Keratinocyte (primary cell): ENCODE data around the gene CSMD2. TPM values are rescaled to one million over a fixed set of nuclear protein-coding genes. Genes with fewer than 3 reads are reported as not detected.

Experiments used
- DNase-seq: peaks from one replicate; pipeline ENCODE4 v3.0.0-alpha.2; 2011; ENCODE audit warnings: low read depth, missing footprints, low spot score
- FAIRE-seq: peaks from 2 replicates; lab custom pipeline; 2011; peaks lifted over from hg19 to GRCh38; lab: Jason Lieb, UNC
- H2AFZ ChIP-seq: 2 replicates; pipeline ENCODE4 v1.6.0; 2012; ENCODE audit warnings: low read length, control low read depth, inconsistent platforms; ENCODE audit not compliant: control insufficient read depth
- H3K27ac ChIP-seq: 2 replicates; pipeline ENCODE4 v1.5.1; 2011; ENCODE audit warnings: low read length; ENCODE audit not compliant: control insufficient read depth, insufficient read depth
- H3K27me3 ChIP-seq: 3 replicates; pipeline ENCODE4 v1.6.0; 2011; ENCODE audit warnings: low read length; ENCODE audit not compliant: control insufficient read depth, insufficient read depth; ENCODE audit errors: extremely low read depth
- H3K36me3 ChIP-seq, 2 experiments: 2 replicates in 1 of 2; 3 replicates in 1 of 2; pipeline ENCODE4 v1.5.1; 2011; ENCODE audit warnings: low read length in 2 of 2, mild to moderate bottlenecking in 1 of 2; ENCODE audit not compliant: control insufficient read depth in 2 of 2, insufficient read depth in 2 of 2; ENCODE audit errors: extremely low read depth in 1 of 2
- H3K4me1 ChIP-seq: 3 replicates; pipeline ENCODE4 v1.5.1; 2011; ENCODE audit warnings: low read length; ENCODE audit not compliant: control insufficient read depth, insufficient read depth; ENCODE audit errors: extremely low read depth
- H3K4me2 ChIP-seq: 3 replicates; pipeline ENCODE4 v1.6.0; 2011; ENCODE audit warnings: low read depth, low read length; ENCODE audit not compliant: control insufficient read depth, insufficient read depth; ENCODE audit errors: extremely low read depth
- H3K4me3 ChIP-seq, 3 experiments: fragments of 200-600 bp in 1 of 3; sonication (generic) in 1 of 3; 2 replicates in 2 of 3; 3 replicates in 1 of 3; pipeline ENCODE4 v1.5.1; 2011 to 2016; ENCODE audit warnings: low read length in 3 of 3, mild to moderate bottlenecking in 3 of 3, control low read depth in 2 of 3, inconsistent platforms in 1 of 3, low read depth in 1 of 3, mixed read lengths in 1 of 3, mixed run types in 1 of 3, moderate library complexity in 1 of 3; ENCODE audit not compliant: control insufficient read depth in 2 of 3, insufficient read depth in 2 of 3; ENCODE audit errors: extremely low read depth in 1 of 3
- H3K79me2 ChIP-seq: 2 replicates; pipeline ENCODE4 v1.6.0; 2012; ENCODE audit warnings: low read length; ENCODE audit not compliant: control insufficient read depth, insufficient read depth
- H3K9ac ChIP-seq: 3 replicates; pipeline ENCODE4 v1.6.0; 2011; ENCODE audit warnings: low read length; ENCODE audit not compliant: control insufficient read depth, insufficient read depth; ENCODE audit errors: extremely low read depth
- H3K9me1 ChIP-seq: 3 replicates; pipeline ENCODE4 v1.6.0; 2011; ENCODE audit warnings: low read length; ENCODE audit not compliant: control insufficient read depth, insufficient read depth; ENCODE audit errors: extremely low read depth
- H3K9me3 ChIP-seq: 2 replicates; pipeline ENCODE4 v1.5.1; 2012; ENCODE audit warnings: low read depth, low read length; ENCODE audit not compliant: control insufficient read depth
- H4K20me1 ChIP-seq: 3 replicates; pipeline ENCODE4 v1.6.0; 2011; ENCODE audit warnings: low read length; ENCODE audit not compliant: control insufficient read depth, insufficient read depth; ENCODE audit errors: extremely low read depth
- EZH2 ChIP-seq: IDR thresholded peaks from one replicate; pipeline ENCODE4 v1.6.1; 2012; ENCODE audit warnings: inconsistent platforms, mild to moderate bottlenecking, low read length, moderate library complexity
- dilution Hi-C: fragments of 300-500 bp; cut with MboI; formaldehyde crosslinking; loops from one replicate; pipeline ENCODE4 v1.7.0; 2020; ENCODE audit warnings: low sequenced_read_pairs; ENCODE audit not compliant: extremely low pct_ligation_motif_present
- polyA plus RNA-seq, 5 experiments: library from polyadenylated mRNA; depleted of rRNA in 3 of 5; stranded (reverse) in 3 of 5; stranded (forward) in 1 of 5; unstranded in 1 of 5; fragments of >200 nt; gene quantifications; 1 replicate in 1 of 5; 2 replicates in 3 of 5; 3 replicates in 1 of 5; pipeline versions ENCODE4 v1.2.1 to v1.2.3, GENCODE V29; 2011 to 2012; ENCODE audit warnings: missing spikeins in 2 of 5, low read depth in 1 of 5, low replicate concordance in 1 of 5
- TF ChIP-seq, protein P1 (sequence below), 3 experiments: IDR thresholded peaks in 1 of 3; conservative IDR thresholded peaks in 1 of 3; optimal IDR thresholded peaks in 1 of 3; 2 replicates in 2 of 3; 3 replicates in 1 of 3; pipeline versions ENCODE3 to v1.5.1; 2011; ENCODE audit warnings: low read length in 3 of 3, mild to moderate bottlenecking in 3 of 3, moderate library complexity in 2 of 3, control low read depth in 1 of 3, inconsistent platforms in 1 of 3; ENCODE audit not compliant: insufficient read depth in 2 of 3; ENCODE audit errors: extremely low read depth in 1 of 3

The CSMD2 gene
- polyA plus RNA-seq, 1 donor (not counting 4 experiments of a cell fraction or from before 2014, with no cell fraction given): 2.0 TPM

DNA sequence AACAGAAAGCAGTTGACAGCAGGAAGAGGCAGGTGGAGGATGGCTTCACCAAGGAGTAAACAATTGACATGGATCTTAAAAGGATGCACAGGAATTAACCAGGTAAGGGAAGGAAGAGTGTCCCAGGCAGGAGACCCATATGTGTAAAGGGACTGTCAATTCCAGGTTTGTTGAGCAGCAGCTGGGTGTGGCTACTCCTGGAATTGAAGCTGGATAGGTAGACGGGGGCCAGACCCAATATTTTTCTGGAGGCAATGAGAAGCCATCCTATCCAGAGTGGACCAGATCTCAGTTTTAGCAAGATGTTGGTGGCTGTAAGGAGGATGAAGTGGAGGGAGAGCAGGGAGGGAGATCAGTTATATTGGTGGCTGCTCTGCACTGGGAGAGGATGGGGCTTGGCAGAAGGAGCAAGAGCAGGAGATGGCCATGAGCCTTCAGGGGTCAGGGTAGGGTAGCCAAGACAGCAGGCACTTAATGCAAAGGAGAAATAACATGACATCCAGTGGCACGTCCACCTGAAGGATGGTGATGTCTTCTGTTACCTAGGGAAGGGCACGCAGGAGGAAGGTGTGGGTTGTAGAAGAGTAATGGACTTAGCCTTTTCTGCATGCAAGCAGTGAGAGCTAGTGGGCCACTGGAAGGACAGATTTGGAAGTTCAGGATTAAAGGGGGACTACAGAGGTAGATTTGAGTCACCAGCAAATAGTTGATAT lies 447.9 kb downstream of the CSMD2 start:
- Histone ChIP-seq H4K20me1 (no peaks in the 10 kb centered on the region), H3K79me2 (no peaks in the 10 kb centered on the region), H3K27ac (no peak overlapping the region), H3K9ac (no peak overlapping the region), H3K9me1 (no peaks in the 10 kb centered on the region), H2AFZ (no peak overlapping the region), H3K4me3 (no peak overlapping the region), H3K4me2 (no peak overlapping the region), H3K9me3 (no peaks in the 10 kb centered on the region), H3K4me1 (no peaks in the 10 kb centered on the region), H3K27me3 (no peaks in the 10 kb centered on the region), H3K36me3 (no peaks in the 10 kb centered on the region)
- dilution Hi-C loops: no loop called here
- no peak for TF ChIP-seq EZH2
- TF ChIP-seq, protein P1, sequence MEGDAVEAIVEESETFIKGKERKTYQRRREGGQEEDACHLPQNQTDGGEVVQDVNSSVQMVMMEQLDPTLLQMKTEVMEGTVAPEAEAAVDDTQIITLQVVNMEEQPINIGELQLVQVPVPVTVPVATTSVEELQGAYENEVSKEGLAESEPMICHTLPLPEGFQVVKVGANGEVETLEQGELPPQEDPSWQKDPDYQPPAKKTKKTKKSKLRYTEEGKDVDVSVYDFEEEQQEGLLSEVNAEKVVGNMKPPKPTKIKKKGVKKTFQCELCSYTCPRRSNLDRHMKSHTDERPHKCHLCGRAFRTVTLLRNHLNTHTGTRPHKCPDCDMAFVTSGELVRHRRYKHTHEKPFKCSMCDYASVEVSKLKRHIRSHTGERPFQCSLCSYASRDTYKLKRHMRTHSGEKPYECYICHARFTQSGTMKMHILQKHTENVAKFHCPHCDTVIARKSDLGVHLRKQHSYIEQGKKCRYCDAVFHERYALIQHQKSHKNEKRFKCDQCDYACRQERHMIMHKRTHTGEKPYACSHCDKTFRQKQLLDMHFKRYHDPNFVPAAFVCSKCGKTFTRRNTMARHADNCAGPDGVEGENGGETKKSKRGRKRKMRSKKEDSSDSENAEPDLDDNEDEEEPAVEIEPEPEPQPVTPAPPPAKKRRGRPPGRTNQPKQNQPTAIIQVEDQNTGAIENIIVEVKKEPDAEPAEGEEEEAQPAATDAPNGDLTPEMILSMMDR (optimal IDR thresholded peaks at IDR 0.05 in 1 of 3, IDR thresholded peaks at IDR 0.05 in 1 of 3, conservative IDR thresholded peaks at IDR 0.05 in 1 of 3; ENCODE audit: extremely low read depth in 1 of 3, insufficient read depth in 2 of 3, low read length in 3 of 3): no peak
- FAIRE-seq (no peak), DNase-seq (no peak)

DNA sequence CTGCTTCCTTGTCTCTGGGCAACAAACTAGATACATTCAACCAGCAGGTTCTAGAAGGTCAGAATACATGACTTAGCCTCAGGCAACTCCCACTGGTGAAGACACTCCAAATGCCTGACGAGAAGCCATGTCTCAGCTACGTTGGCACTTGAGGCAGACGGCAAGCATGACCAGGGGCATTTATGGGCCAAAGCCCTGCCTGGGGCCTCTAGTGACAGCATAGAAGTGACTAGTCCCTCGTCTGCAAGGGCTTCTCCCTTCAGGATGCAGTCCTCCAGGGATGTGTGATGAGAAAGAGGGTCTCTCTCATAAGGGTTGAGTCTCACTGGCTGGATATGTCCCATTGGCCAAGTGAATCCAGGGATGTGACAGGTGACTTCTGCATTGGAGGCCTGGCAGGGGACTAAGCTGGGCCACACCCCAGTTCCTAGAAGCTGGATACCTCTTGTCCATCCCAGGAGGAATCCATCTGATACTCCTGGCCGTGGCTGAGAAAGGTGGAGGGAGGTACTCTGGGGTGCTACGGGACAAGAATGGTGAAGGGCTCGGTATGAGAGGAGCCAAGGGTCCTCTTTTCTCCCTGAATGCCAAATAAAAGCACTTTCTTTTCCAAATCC lies 449.7 kb downstream of the CSMD2 start:
- Histone ChIP-seq H3K79me2 (no peaks in the 10 kb centered on the region), H3K4me3 (no peak overlapping the region), H3K4me1 (no peaks in the 10 kb centered on the region), H3K9me3 (no peaks in the 10 kb centered on the region), H3K27me3 (no peaks in the 10 kb centered on the region), H3K36me3 (no peaks in the 10 kb centered on the region), H2AFZ (no peak overlapping the region), H4K20me1 (no peaks in the 10 kb centered on the region), H3K9me1 (no peaks in the 10 kb centered on the region), H3K4me2 (no peak overlapping the region), H3K27ac (no peak overlapping the region), H3K9ac (no peak overlapping the region)
- FAIRE-seq (no peak), DNase-seq (no peak)
- TF ChIP-seq, protein P1 (optimal IDR thresholded peaks at IDR 0.05 in 1 of 3, IDR thresholded peaks at IDR 0.05 in 1 of 3, conservative IDR thresholded peaks at IDR 0.05 in 1 of 3; ENCODE audit: extremely low read depth in 1 of 3, insufficient read depth in 2 of 3, low read length in 3 of 3): no peak
- no peak for TF ChIP-seq EZH2
- dilution Hi-C loops: no loop called here
